Activated naive CD4-positive, alpha-beta T cell treated with anti-CD3 and anti-CD28 coated beads, Interleukin-2, amount 50 U/mL, for 72 hours (primary cell): ENCODE data around the gene AMZ1. TPM values are rescaled to one million over a fixed set of nuclear protein-coding genes. Genes with fewer than 3 reads are reported as not detected.
A peak's percentile ranks its signal among the peaks of the same experiment; 100 is the strongest.
"Not testable (repeated sequence)": the region's sequence is repeated elsewhere in the genome, so short reads cannot be mapped to it uniquely, and the experiment has no call there.

ENCODE experiments used
- ATAC-seq, 2 donors: fragments of 150-1000 bp; cut with Tn5 transposase; 2 replicates each; pipeline ENCODE4 v1.10.0; 2021; ENCODE audit warnings: mild to moderate bottlenecking in 2 of 2, moderate library complexity in 2 of 2
- DNase-seq, 2 donors: peaks; one replicate each; pipeline ENCODE4 v3.0.0; 2021 to 2022; ENCODE audit warnings: low spot score in 2 of 2
- H3K27ac Mint-ChIP-seq, 2 donors: one replicate each; pipeline ENCODE4 v1.8.0; 2022; ENCODE audit warnings: mild to moderate bottlenecking in 2 of 2, mixed read lengths in 2 of 2
- H3K36me3 Mint-ChIP-seq, 2 donors: one replicate each; pipeline ENCODE4 v1.8.0; 2022; ENCODE audit warnings: mixed read lengths in 2 of 2
- H3K9me3 Mint-ChIP-seq, 2 donors: one replicate each; pipeline ENCODE4 v1.8.0; 2022; ENCODE audit warnings: mixed read lengths in 2 of 2
- total RNA-seq, 2 donors: library from RNA; stranded (reverse); gene quantifications; one replicate each; pipeline ENCODE4 v1.2.3, GENCODE V29; 2022

The AMZ1 gene
- total RNA-seq, 2 donors from 2014 or later = 0.06 to 0.14 TPM

DNA sequence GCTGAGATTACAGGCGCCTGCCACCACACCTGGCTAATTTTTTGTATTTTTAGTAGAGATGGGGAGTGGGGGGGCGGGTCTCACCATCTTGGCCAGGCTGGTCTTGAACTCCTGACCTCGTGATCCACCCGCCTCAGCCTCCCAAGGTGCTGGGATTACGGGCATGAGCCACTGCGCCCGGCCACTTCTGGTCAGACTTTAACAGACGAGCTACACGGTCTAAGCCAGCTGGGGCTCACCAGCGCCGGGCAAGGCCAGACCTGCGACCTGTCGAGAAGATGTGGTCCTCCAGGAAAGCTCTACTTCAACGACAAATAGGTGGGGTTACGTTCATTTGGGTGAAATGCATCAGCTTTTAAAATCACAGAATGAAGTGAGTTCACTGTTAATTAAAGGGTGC is 36.0 kb downstream of the AMZ1 start:
- ATAC-seq, H3K9me3 Mint-ChIP-seq, H3K27ac Mint-ChIP-seq, H3K36me3 Mint-ChIP-seq: not testable (repeated sequence)
- peak in 1 of 2 donors; percentile 25 for DNase-seq

- ATAC-seq (no peak), DNase-seq (peak in 1 of 2 donors; percentile 28)
- Mint-ChIP-seq H3K36me3 (peaks cover 0 to 3% of the 10 kb centered on the region in 2 donors), H3K27ac (no peak overlapping the region), H3K9me3 (no peaks in the 10 kb centered on the region)
These were observed 36.6 kb downstream of the AMZ1 start for GRCh38 chr7:2724453-2725177.

GRCh38 chr7:2725178-2726105 is 37.4 kb downstream of the AMZ1 start:
- H3K9me3 Mint-ChIP-seq = no peaks in the 10 kb centered on the region
- no peak overlapping the region for H3K27ac Mint-ChIP-seq
- no peak for ATAC-seq
- H3K36me3 Mint-ChIP-seq = peaks cover 0 to 12% of the 10 kb centered on the region in 2 donors
- peak in 1 of 2 donors; percentile 52 for DNase-seq

GRCh38 chr7:2726316-2727018 is 38.5 kb downstream of the AMZ1 start:
- ATAC-seq = no peak
- H3K36me3 Mint-ChIP-seq = peaks cover 0 to 20% of the 10 kb centered on the region in 2 donors
- peak overlapping the region in 1 of 2 donors; percentile 14 for H3K27ac Mint-ChIP-seq
- no peaks in the 10 kb centered on the region for H3K9me3 Mint-ChIP-seq
- peak in 1 of 2 donors; percentile 53 for DNase-seq

DNA sequence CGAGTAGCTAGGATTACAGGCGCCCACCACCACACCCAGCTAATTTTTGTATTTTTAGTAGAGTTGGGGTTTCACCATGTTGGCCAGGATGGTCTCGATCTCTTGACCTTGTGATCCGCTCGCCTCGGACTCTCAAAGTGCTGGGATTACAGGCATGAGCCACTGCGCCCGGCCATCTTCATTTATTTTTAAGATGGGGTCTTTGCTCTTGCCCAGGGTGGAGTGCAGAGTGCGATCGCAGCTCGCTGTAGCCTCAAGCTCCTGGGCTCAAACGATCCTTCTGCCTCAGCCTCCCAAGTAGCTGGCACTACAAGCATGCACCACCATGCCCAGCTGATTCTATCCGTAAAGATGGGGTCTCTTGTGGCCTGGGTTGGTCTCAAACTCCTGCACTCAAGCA is 39.2 kb downstream of the AMZ1 start:
- ATAC-seq, H3K27ac Mint-ChIP-seq, H3K9me3 Mint-ChIP-seq: not testable (repeated sequence)
- peak in 1 of 2 donors; percentile 39 for DNase-seq
- H3K36me3 Mint-ChIP-seq = peaks cover 0 to 20% of the 10 kb centered on the region in 2 donors

- DNase-seq (peak in 1 of 2 donors; percentile 6), ATAC-seq (no peak)
- Mint-ChIP-seq H3K9me3 (no peaks in the 10 kb centered on the region), H3K27ac (peak overlapping the region in 1 of 2 donors; percentile 52), H3K36me3 (peaks cover 4 to 23% of the 10 kb centered on the region in 2 donors)
These were observed 40.5 kb downstream of the AMZ1 start for GRCh38 chr7:2728316-2729030.

DNA sequence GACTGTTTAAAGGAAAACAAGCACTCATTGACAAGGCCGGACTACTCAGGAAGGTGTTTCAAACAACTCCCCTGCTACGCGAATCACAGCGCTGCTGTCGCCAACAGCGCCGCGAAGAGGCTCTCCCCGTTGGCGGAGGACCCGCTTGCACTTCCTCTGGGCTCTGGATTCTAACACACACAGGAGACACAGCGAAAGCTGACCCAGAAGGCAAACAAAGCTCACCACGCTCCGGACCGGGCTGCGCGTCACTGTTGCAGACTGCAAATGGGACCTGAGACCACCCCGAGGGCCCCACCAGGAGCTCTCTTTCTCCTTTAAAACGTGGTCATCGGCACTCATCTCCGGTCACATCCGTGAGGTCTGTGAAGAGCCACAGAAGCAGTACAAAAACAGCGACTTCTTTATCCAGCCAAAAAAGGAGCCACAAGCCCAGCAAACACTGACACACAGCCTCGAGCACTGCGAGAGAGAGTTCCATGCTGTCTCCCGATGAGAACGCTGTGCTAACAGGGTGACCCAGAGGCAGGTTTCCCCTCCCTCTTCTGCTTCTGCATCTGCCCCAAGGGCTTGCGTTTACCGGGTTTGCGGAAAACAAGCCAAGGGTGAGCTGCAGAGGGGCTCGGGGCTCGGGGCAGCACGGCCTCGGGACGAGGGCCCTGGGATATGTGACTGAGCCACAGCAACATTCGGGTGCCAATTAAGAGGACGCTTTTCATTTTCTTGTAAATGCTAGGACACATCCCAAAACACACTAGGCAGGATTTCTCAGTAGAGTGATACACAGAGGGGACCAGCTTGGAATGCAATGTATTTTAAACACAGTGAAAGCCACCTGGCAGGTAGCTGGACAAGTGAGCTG is 41.3 kb downstream of the AMZ1 start:
- H3K36me3 Mint-ChIP-seq = peaks cover 10 to 23% of the 10 kb centered on the region in 2 donors
- ATAC-seq = no peak
- peak in 1 of 2 donors; percentile 30 for DNase-seq
- no peak overlapping the region for H3K27ac Mint-ChIP-seq
- no peaks in the 10 kb centered on the region for H3K9me3 Mint-ChIP-seq

- DNase-seq (no peak), ATAC-seq (no peak)
- Mint-ChIP-seq H3K9me3 (no peaks in the 10 kb centered on the region), H3K27ac (peak overlapping the region in 1 of 2 donors; percentile 16), H3K36me3 (peaks cover 10 to 23% of the 10 kb centered on the region in 2 donors)
These were observed 42.1 kb downstream of the AMZ1 start for GRCh38 chr7:2729893-2730716.

GRCh38 chr7:2730846-2731770 is 43.1 kb downstream of the AMZ1 start:
- no peak overlapping the region for H3K27ac Mint-ChIP-seq
- no peak for ATAC-seq
- H3K9me3 Mint-ChIP-seq = no peaks in the 10 kb centered on the region
- DNase-seq = no peak
- H3K36me3 Mint-ChIP-seq = peaks cover 10 to 23% of the 10 kb centered on the region in 2 donors

- no peak overlapping the region for H3K27ac Mint-ChIP-seq
- DNase-seq = no peak
- ATAC-seq = no peak
- peaks cover 10 to 23% of the 10 kb centered on the region in 2 donors for H3K36me3 Mint-ChIP-seq
- no peaks in the 10 kb centered on the region for H3K9me3 Mint-ChIP-seq
These were observed 44.4 kb downstream of the AMZ1 start for GRCh38 chr7:2732388-2732787.

DNA sequence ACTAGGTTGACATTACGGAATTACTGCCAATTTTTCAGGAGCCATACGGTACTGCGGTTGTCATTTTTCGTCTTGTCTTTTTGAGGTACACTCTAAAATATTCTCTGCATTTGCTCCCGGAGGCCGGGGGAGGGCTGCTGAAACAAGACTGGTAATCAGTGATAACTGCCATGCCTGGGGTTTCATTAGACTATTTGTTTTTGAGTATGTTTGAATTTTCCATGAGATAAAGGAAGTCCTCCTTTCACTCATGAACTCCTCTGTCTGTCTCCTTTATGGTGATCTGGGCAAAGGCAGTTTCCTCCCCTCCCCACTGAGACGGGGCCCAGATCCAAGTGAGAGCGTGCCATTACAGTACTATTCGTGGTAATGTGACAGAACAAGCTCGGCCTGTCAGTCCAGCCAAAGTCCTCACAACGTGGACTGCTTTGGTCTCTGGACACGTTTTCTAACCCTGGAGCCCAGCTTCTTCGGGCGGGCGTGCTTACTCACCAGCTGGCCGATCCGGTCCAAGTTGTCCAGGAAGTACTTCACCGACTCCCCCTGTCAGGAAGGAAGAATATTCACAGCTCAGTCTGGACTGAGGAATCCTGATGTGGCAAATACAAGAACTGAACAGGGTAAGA is 45.1 kb downstream of the AMZ1 start:
- no peak for ATAC-seq
- DNase-seq = no peak
- Mint-ChIP-seq H3K27ac (peak overlapping the region in 1 of 2 donors; percentile 88), H3K9me3 (no peaks in the 10 kb centered on the region), H3K36me3 (peaks cover 10 to 23% of the 10 kb centered on the region in 2 donors)

- no peak for DNase-seq
- Mint-ChIP-seq H3K9me3 (no peaks in the 10 kb centered on the region), H3K27ac (peak overlapping the region in 1 of 2 donors; percentile 22), H3K36me3 (peaks cover 10 to 23% of the 10 kb centered on the region in 2 donors)
- peak in 1 of 2 donors; percentile 9 for ATAC-seq
These were observed 46.2 kb downstream of the AMZ1 start for GRCh38 chr7:2734084-2734686.
